Panc1 (cell line): ENCODE results near the gene NUDT4B.
"Not testable (repeated sequence)": the region's sequence is repeated elsewhere in the genome, so short reads cannot be mapped to it uniquely, and the experiment has no call there.

Experiments used
- POLR2AphosphoS5 ChIP-seq: IDR thresholded peaks from 2 replicates; pipeline ENCODE4 v1.6.1; 2012; ENCODE audit warnings: mild to moderate bottlenecking, low read depth, low read length, moderate library complexity
- SIN3A ChIP-seq: IDR thresholded peaks from 2 replicates; pipeline ENCODE4 v1.6.1; 2012; ENCODE audit warnings: low read depth, mild to moderate bottlenecking, low read length, moderate library complexity, borderline replicate concordance; ENCODE audit not compliant: insufficient read depth
- TCF7L2 ChIP-seq: IDR thresholded peaks from 2 replicates; pipeline ENCODE4 v1.6.1; 2011; ENCODE audit warnings: mild to moderate bottlenecking, low read depth, low read length, inconsistent platforms
- TF ChIP-seq, protein P1 (sequence below): fragments of 450-650 bp; IDR thresholded peaks from 2 replicates; pipeline ENCODE4 v1.5.1; 2017; ENCODE audit warnings: mild to moderate bottlenecking
- TF ChIP-seq, protein P2 (sequence below), 2 experiments: IDR thresholded peaks; 2 replicates each; pipeline ENCODE4 v1.6.1; 2011 to 2012; ENCODE audit warnings: low read depth in 2 of 2, control low read depth in 1 of 2, low read length in 1 of 2, mild to moderate bottlenecking in 1 of 2, moderate library complexity in 1 of 2; ENCODE audit not compliant: insufficient read depth in 1 of 2

DNA sequence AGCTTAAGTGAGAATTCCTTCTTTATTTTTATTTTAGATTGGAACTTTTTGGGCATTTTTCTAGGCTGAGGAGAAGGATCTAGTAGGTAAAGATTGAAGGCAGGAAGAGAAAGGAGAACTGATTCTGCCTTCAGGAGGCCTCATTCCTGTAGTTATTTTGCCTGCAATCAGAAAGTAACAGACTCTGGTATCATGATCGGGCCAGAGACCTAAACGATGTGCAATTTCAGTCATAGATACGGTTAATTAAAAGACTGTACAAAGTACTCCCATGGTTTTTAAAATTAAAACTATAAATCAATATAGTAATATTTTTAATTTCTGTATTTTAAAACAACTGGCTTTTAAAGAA is 14.3 kb upstream of the NUDT4B start:
- TF ChIP-seq, protein P1, sequence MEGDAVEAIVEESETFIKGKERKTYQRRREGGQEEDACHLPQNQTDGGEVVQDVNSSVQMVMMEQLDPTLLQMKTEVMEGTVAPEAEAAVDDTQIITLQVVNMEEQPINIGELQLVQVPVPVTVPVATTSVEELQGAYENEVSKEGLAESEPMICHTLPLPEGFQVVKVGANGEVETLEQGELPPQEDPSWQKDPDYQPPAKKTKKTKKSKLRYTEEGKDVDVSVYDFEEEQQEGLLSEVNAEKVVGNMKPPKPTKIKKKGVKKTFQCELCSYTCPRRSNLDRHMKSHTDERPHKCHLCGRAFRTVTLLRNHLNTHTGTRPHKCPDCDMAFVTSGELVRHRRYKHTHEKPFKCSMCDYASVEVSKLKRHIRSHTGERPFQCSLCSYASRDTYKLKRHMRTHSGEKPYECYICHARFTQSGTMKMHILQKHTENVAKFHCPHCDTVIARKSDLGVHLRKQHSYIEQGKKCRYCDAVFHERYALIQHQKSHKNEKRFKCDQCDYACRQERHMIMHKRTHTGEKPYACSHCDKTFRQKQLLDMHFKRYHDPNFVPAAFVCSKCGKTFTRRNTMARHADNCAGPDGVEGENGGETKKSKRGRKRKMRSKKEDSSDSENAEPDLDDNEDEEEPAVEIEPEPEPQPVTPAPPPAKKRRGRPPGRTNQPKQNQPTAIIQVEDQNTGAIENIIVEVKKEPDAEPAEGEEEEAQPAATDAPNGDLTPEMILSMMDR = not testable (repeated sequence)
- not testable (repeated sequence) for TF ChIP-seq SIN3A, POLR2AphosphoS5, TCF7L2
- TF ChIP-seq, protein P2, sequence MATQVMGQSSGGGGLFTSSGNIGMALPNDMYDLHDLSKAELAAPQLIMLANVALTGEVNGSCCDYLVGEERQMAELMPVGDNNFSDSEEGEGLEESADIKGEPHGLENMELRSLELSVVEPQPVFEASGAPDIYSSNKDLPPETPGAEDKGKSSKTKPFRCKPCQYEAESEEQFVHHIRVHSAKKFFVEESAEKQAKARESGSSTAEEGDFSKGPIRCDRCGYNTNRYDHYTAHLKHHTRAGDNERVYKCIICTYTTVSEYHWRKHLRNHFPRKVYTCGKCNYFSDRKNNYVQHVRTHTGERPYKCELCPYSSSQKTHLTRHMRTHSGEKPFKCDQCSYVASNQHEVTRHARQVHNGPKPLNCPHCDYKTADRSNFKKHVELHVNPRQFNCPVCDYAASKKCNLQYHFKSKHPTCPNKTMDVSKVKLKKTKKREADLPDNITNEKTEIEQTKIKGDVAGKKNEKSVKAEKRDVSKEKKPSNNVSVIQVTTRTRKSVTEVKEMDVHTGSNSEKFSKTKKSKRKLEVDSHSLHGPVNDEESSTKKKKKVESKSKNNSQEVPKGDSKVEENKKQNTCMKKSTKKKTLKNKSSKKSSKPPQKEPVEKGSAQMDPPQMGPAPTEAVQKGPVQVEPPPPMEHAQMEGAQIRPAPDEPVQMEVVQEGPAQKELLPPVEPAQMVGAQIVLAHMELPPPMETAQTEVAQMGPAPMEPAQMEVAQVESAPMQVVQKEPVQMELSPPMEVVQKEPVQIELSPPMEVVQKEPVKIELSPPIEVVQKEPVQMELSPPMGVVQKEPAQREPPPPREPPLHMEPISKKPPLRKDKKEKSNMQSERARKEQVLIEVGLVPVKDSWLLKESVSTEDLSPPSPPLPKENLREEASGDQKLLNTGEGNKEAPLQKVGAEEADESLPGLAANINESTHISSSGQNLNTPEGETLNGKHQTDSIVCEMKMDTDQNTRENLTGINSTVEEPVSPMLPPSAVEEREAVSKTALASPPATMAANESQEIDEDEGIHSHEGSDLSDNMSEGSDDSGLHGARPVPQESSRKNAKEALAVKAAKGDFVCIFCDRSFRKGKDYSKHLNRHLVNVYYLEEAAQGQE (IDR thresholded peaks at IDR 0.05; ENCODE audit: insufficient read depth in 1 of 2, low read depth in 2 of 2, low read length in 1 of 2) = not testable (repeated sequence)
